Esophagus muscularis mucosa (tissue), 4 donors: ENCODE results near the gene CHST12.

Experiments
- EP300 ChIP-seq: sonication (generic); formaldehyde crosslinking; IDR thresholded peaks from one replicate; pipeline ENCODE4 v1.6.1; 2017; ENCODE audit warnings: antibody characterized with exemption
- POLR2A ChIP-seq: fragments of 450-650 bp; IDR thresholded peaks from one replicate; pipeline ENCODE4 v1.6.1; 2017; ENCODE audit warnings: antibody characterized with exemption, moderate library complexity, mild to moderate bottlenecking, low read depth
- POLR2AphosphoS5 ChIP-seq, 2 donors: sonication (generic); formaldehyde crosslinking; IDR thresholded peaks; one replicate each; pipeline ENCODE4 v1.6.1; 2017; ENCODE audit warnings: antibody characterized with exemption in 2 of 2
- TF ChIP-seq, protein P1 (sequence below), 3 experiments: fragments of 200-600 bp in 2 of 3; fragments of 450-650 bp in 1 of 3; sonication (generic) in 2 of 3; IDR thresholded peaks; one replicate each; pipeline ENCODE4 v1.5.1; 2017 to 2019; ENCODE audit warnings: antibody characterized with exemption in 3 of 3, mild to moderate bottlenecking in 2 of 3, moderate library complexity in 1 of 3

DNA sequence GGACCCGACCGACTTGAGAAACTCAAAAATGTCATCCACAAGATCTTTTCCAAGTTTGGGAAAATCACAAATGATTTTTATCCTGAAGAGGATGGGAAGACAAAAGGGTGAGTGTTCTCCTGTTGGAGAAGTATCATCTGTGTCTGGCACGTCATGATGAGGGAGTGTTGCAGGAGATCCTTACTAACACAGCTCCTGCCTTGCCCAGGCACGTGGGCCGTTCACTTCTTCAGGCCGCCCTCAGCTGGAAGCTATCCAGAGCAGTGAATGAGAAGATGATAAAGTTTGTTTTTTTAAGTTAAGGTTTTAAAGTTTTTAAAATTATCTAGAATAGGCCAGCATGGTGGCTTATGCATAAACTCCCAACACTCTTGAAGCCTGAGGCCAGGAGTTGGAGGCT is 42.6 kb upstream of the CHST12 start:
- TF ChIP-seq POLR2AphosphoS5 (IDR thresholded peaks at IDR 0.05) (no peak), EP300 (no peak), POLR2A (no peak)
- TF ChIP-seq, protein P1, sequence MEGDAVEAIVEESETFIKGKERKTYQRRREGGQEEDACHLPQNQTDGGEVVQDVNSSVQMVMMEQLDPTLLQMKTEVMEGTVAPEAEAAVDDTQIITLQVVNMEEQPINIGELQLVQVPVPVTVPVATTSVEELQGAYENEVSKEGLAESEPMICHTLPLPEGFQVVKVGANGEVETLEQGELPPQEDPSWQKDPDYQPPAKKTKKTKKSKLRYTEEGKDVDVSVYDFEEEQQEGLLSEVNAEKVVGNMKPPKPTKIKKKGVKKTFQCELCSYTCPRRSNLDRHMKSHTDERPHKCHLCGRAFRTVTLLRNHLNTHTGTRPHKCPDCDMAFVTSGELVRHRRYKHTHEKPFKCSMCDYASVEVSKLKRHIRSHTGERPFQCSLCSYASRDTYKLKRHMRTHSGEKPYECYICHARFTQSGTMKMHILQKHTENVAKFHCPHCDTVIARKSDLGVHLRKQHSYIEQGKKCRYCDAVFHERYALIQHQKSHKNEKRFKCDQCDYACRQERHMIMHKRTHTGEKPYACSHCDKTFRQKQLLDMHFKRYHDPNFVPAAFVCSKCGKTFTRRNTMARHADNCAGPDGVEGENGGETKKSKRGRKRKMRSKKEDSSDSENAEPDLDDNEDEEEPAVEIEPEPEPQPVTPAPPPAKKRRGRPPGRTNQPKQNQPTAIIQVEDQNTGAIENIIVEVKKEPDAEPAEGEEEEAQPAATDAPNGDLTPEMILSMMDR (IDR thresholded peaks at IDR 0.05): no peak
